GM21737 (cell line): ENCODE results near the gene DEGS2.

Experiments used
- ATAC-seq: cut with Tn5 transposase; IDR thresholded peaks from one replicate; pipeline ENCODE4 v1.9.1; 2021; ENCODE audit warnings: mild to moderate bottlenecking, moderate library complexity; ENCODE audit not compliant: unreplicated experiment

The DEGS2 gene

GRCh38 chr14:100116134-100116533 is 43.3 kb downstream of the DEGS2 start:
- no peak for ATAC-seq

- no peak for ATAC-seq
Observed at GRCh38 chr14:100115726-100116125, 43.7 kb downstream of the DEGS2 start.

- no peak for ATAC-seq
Observed at GRCh38 chr14:100115236-100115635, 44.2 kb downstream of the DEGS2 start.

GRCh38 chr14:100114109-100114765 is 45.2 kb downstream of the DEGS2 start:
- ATAC-seq, result no peak

DNA sequence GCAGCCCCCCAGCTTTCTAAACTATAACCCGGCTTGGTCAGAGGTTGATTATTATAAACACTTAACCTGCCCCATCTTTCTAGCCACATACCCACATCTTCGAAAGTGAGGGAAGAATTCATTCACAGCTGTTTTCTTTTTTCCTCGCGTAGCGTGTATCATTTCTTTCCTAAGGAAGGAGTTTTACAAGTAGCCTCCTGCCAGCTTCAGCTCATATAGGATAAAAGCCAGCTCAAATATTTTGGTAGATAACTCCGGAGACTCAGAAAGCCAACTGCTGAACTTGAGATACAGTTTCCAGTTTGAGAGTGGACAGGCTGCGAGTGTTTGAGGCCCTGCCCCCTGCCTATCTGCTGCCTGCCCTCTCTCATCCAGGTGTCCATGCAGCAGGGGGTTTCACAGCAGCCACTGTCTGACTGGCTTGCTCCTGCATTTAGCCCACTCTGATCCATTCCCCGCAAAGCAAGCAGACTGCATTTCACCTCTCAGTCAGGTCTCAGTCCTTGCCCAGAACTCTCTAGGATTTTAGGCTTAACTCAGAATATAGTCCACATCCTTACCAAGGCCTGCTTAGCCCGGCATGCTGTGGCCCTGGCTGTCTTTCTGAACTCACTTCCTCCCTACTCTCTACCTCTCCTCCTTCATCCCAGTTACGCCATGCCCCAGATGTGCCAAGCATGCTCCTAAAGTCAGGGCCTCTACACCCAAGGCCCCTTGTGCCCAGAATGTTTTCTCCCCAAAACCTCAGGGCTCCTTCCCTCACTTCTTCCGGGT is 47.3 kb downstream of the DEGS2 start:
- ATAC-seq, result no peak

DNA sequence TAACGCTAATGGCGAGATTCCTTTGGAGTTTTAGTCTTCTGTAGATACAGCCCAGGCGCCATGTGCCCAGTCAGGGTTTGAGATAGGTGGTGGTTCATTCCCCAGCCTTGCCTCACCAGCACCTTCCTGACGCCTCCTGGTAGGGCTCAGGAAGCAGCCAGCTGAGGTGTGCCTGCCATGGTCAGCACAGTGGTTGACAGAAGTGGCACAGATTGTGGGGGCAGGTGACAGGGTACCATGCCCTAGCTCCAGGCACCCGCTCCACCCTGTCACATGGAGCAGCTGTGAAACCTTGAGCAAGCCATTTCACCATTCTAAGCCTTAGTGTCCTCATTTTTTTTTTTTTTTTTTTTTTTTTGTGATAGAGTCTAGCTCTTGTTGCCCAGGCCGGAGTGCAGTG is 48.6 kb downstream of the DEGS2 start:
- no peak for ATAC-seq

- ATAC-seq, result no peak
Observed at GRCh38 chr14:100109594-100109955, 49.9 kb downstream of the DEGS2 start.

DNA sequence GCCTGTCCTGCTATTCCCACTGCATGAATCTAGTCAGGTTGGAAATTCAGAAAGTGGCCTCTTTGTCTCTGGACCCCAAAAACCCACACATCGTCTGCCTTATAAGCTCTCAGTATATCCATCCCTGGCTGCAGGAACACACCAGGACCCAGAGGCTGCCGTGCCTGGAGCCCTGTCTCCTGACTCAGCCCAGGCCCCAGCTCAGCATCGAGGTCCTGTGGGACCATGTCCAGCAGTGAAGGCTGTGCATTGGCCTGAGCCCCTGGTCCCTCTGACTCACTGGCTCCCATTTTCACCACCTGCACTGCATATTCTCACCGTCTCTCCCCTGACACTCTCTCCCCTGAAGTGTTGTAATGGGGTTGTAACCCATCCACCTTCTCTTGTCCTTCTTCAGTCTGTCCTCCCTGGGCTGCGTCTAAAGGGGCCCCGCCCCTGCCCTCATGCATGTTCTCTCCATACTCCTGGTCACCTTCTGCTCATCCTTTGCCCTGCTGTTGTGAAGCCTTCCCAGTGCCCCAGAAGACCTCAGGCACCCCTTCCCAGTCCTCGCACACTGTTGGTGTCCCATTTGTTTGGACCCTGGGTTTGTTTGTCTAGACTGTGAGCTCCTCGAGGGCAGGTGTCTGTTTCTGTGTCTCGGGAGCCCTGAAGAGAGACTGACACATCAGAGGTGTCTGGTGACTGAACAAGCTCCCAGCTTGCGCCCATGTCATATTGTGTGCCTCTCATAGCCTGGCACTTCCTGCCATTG is 50.4 kb downstream of the DEGS2 start:
- no peak for ATAC-seq

DNA sequence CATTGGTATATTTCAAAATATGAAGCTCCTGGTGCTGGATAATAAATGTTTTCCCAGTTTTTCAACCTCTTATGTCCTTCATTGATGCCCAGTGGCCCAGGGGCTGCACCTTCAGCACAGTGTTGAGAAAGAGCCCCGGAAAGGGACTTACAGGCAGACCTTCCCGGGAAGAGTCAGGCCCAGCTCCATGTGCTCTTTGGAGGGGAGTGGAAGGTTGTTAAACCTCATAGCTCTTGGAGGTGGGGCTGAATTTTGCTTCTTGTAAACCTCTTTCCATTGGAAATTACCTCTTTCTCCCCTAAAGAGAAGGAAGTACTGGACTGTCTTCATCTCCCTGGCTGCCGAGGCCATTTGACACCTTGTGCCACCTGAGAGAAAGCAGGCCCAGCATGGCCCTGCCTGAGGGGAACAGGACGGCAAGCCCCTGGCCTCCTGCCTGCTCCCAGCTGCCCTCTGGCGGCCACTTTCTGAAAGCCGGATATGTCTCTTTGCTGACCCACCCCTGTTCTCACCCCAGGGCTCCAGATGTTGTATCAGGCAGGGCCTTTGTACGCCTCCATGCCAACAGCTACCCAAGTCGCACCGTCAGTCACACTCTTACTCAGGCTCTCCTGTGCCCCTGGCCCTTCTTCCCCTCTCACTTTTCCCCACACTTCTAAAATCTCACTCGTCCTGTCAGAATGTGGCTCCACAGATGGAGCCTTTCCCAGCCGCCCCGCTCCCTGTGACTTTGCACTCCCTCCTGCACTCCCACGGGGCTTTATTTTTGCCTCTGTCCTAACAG is 51.2 kb downstream of the DEGS2 start:
- no peak for ATAC-seq

DNA sequence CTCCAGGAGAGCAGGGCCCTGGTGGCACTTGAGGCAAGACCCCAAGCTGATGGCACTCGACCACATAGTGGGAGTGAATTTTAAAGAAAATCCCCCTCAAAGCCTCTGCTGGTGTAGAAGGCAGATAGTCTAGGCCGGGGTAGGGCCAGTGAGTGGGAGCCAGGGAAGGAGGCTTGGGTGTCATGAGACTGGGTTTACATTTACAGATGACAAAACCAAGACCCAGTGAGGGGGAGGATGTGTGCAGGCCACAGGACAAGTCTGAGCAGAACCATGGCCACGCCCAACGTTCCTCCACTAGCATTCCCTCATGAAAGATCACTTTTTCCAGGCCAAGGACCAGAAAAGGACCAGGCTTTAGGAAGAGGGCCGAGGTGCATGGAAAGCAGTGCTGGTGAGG is 52.2 kb downstream of the DEGS2 start:
- no peak for ATAC-seq

DNA sequence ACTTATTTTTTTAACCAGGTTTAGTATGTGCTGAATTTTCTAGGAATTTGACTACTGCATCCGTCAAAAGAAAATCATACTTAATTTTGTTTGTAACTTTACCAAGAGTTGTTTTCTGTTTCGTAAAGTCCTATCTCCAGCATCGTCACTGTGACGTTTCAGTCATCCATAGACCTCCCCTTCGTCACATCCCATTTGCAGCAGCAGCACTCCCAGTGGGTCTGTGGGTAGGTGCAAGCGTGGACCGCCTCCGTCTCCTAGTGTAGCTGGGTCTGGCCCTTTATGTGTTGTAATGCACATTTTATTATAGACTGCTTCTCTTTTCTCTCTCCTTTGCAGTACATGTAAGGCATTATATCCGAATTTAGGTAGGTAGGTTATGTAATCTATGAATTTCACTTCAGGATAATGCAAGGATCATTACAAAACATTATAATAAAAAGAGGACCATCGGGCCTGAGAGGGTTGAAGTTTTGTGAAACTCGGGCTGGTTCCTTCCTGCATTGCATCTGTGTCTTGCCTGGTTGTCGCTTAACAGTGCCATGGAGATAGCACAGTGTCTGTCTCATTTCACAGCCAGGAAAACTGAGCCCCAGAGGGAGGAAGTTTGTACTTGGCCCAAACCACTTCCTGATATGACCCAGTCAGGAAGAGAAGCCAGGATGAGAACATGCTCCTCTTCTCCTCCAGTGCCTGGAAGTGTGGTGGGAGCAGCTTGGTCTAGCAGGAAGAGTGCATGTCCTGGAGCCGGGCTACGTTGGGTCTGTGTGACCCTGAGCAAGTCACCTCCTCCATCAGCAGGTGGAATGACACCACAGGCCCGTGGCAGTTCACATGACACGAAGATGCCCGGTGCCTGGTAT is 53.0 kb downstream of the DEGS2 start:
- no peak for ATAC-seq

DNA sequence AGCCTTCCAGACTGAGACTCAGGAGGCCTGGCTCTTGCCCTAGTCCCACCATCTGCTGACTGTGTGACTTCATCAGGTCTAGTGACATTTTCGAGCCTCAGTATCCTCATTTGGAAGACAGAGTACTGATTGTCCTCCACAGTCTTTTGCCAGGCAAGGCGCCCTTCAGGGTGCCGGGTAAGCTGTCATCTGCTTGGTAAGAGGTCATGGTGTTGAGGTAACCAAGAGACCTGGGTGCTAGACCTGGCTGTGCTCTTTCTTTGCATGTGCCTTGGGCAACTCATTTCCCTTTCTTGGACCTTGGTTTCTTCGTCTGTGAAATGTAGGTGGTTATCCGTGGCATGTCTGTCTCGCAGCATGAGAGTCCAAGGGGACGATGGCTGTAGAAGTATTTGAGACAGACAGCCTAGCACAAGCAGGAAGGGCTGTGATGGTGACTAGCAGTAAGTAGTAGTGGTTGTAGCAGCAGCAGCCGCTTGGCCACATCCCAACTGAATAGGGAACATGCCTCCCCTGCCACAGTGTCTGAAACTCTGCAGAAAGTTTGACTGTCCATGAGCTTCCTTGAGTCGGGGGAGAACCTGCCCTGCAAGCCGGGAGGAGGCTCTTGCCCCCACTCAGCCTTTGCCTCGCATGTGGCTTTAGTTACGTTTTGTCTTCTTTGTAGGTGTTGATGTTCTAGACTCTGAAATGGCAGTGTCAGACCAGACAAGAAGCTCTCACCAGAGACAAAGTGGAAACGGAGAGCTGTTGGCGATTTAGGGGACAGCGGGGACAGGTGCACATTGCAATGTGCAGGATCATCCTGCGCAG is 53.9 kb downstream of the DEGS2 start:
- no peak for ATAC-seq

DNA sequence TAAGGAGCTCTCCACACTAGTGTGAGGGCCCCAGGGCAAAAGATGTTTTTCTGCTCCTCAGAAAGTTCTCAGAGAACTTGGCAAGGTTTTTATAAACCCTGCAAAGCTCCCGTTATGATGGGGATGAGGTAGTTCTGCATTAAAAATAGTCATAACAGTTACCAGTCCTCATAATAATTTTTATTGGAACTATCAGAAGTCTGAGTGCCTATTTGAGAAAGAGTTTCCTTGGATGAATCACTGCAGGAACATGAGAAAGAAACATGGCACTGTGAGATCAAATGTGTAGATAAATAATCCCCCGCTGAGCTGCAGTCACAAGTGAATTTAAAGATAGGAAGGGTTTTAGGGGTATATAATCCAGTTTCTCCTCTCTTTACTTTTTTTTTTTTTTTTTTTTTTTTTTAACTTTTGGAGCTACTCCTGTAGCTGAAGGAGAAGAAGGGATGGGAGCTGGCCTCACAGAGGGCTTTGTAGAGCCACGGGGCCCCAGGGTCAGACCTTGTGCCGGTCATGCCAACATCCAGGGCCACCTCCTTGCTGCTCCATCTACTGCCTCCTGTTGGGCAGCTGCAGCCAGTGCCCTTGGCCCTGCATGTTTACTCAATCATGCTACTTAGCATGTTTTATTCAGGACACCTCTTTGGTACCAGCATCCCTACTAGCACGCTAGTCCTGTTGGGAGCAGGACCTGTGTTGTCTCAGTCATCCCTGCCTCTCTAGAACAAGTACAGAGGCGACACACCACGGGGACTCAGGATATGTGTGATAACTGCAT is 54.7 kb downstream of the DEGS2 start:
- ATAC-seq, result no peak

DNA sequence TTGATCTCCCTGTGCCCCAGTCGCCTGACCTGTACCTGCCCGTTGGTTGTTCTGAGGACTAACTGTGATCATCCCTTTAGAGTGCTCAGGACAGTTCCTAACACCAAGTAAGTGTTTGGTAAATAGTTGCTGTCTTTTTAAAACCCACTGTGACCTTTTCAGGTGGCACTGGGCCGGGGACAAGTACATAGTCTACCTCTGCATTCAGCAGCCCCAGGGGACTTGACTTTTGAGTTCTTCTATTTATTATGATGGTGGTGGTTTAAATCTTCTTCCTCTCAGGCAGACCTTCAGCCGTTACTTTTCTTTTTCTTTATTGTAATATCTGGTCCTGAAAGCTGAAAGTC is 55.5 kb downstream of the DEGS2 start:
- no peak for ATAC-seq

GRCh38 chr14:100103250-100104005 is 56.0 kb downstream of the DEGS2 start:
- no peak for ATAC-seq

DNA sequence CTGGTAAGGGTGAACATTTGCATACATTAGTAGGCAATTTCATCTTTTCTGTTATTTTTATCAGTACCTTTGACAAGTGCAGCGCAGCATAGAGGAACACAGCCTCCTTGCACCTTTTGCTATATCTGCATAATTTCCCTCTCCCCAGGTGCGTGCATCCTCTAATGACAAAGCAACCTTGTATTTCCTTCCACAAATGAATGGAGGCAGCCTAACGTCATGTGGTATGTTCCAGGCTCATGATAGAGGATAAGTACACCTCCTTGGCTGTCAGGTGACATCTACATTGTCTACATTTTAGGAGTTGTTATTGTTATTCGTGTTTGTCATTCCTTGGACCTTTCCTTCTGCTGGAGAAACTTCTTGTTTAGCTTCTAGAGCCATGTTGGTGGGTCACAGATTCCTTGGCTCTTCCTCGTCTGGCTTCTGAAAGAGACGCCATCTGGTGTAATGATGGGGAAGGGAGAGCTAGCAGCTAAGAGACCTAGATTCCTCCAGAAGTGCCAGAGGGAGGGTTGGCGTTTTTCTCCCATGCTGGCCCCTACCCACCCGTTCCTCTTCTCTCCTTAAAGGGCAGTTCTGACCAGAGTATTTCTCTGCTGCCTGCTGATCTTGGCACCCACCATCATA is 57.2 kb downstream of the DEGS2 start:
- no peak for ATAC-seq

DNA sequence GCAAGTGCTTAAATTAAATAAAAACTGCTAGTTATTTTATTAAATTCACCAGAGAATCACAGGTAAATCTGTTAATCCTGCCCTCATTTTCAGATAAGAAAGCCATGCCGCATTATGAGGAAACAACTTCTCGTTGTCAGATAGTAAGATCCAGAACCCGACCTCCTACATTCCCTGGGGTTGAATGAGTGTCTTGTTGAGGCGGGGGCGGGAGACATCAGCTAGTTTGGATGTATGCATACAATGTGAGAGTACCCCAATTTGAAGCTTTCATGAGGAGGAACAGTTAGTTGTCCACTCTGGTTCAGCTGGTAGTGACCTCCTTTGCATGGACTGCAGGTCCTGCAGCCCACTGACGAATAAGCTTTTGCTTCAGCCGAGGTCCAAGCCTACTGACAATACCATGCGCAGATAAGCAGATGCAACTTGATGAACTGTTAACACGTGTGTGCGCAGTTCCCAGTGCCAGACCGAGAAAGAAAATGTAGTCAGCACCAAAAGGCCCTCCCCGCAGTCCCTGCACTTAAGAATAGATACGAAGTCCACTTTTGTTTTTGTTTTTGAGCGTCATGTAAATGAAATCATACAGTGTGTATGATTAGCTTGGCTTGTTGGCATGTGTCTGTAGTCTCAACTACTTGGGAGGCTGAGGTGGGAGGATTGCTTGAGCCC is 59.3 kb downstream of the DEGS2 start:
- no peak for ATAC-seq
